Measurements from ENCODE around the gene FDXR. TPM values are rescaled to one million over a fixed set of nuclear protein-coding genes. Genes with fewer than 3 reads are reported as not detected.

The FDXR gene
- polyA plus RNA-seq, 1 donor from 2014 or later, result 14.4 TPM

GRCh38 chr17:74873037-74873873 is 461 bp upstream of the FDXR start:
- no peaks in the 10 kb centered on the region for H3F3A ChIP-seq (ENCODE audit: insufficient read depth, low read length, poor library complexity, severe bottlenecking)
- peak overlapping the region; percentile 70 for H3K4me2 ChIP-seq (ENCODE audit: low read length)
- H3K4me3 ChIP-seq (ENCODE audit: low read length), result peak overlapping the region; percentile 90
- H3K9ac ChIP-seq (ENCODE audit: low read length), result peak overlapping the region; percentile 80
- H3K9me3 ChIP-seq (ENCODE audit: low read length), result no peaks in the 10 kb centered on the region
- no peaks in the 10 kb centered on the region for H3K79me2 ChIP-seq (replicated peaks; ENCODE audit: insufficient read depth, low read length)
- H3K9me2 ChIP-seq (ENCODE audit: insufficient read depth, low read length), result no peaks in the 10 kb centered on the region
- no peaks in the 10 kb centered on the region for H3K36me3 ChIP-seq (ENCODE audit: insufficient read depth, low read length)
- H3K27me3 ChIP-seq (ENCODE audit: insufficient read depth, low read depth, low read length), result no peaks in the 10 kb centered on the region
- H2AFZ ChIP-seq (ENCODE audit: low read depth, low read length), result peak overlapping the region; percentile 61
- no peaks in the 10 kb centered on the region for H4K20me1 ChIP-seq (ENCODE audit: insufficient read depth)
- TF ChIP-seq MXI1 (conservative IDR thresholded peaks at IDR 0.05; ENCODE audit: poor library complexity, severe bottlenecking) (peak; percentile 74), TAF1 (IDR thresholded peaks at IDR 0.05; ENCODE audit: low read depth) (peak; percentile 41), REST (IDR thresholded peaks at IDR 0.05; ENCODE audit: borderline replicate concordance) (peak; percentile 59), CTCF (IDR thresholded peaks at IDR 0.05; ENCODE audit: poor library complexity, severe bottlenecking) (no peak), EZH2 (IDR thresholded peaks at IDR 0.05; ENCODE audit: borderline replicate concordance, insufficient read depth, low read length, poor library complexity, severe bottlenecking) (no peak), RAD21 (conservative IDR thresholded peaks at IDR 0.05) (peak; percentile 24), EP300 (conservative IDR thresholded peaks at IDR 0.05; ENCODE audit: poor library complexity, severe bottlenecking) (no peak), POLR2AphosphoS5 (IDR thresholded peaks at IDR 0.05) (peak; percentile 97), SMC3 (conservative IDR thresholded peaks at IDR 0.05; ENCODE audit: poor library complexity) (no peak)
- H3K27ac ChIP-seq (ENCODE audit: low read length), result peak overlapping the region; percentile 70

GRCh38 chr17:74871356-74872076 is 1.3 kb downstream of the FDXR start:
- H3K36me3 ChIP-seq (ENCODE audit: insufficient read depth, low read length), result no peaks in the 10 kb centered on the region
- no peaks in the 10 kb centered on the region for H3K9me2 ChIP-seq (ENCODE audit: insufficient read depth, low read length)
- TF ChIP-seq CTCF (IDR thresholded peaks at IDR 0.05; ENCODE audit: poor library complexity, severe bottlenecking) (no peak), POLR2AphosphoS5 (IDR thresholded peaks at IDR 0.05) (no peak), RAD21 (conservative IDR thresholded peaks at IDR 0.05) (no peak), REST (IDR thresholded peaks at IDR 0.05; ENCODE audit: borderline replicate concordance) (no peak), SMC3 (conservative IDR thresholded peaks at IDR 0.05; ENCODE audit: poor library complexity) (no peak), MXI1 (conservative IDR thresholded peaks at IDR 0.05; ENCODE audit: poor library complexity, severe bottlenecking) (no peak), EZH2 (IDR thresholded peaks at IDR 0.05; ENCODE audit: borderline replicate concordance, insufficient read depth, low read length, poor library complexity, severe bottlenecking) (no peak), EP300 (conservative IDR thresholded peaks at IDR 0.05; ENCODE audit: poor library complexity, severe bottlenecking) (no peak), TAF1 (IDR thresholded peaks at IDR 0.05; ENCODE audit: low read depth) (no peak)
- H3K9ac ChIP-seq (ENCODE audit: low read length), result no peak overlapping the region
- H4K20me1 ChIP-seq (ENCODE audit: insufficient read depth), result no peaks in the 10 kb centered on the region
- no peak overlapping the region for H3K4me2 ChIP-seq (ENCODE audit: low read length)
- H3K4me3 ChIP-seq (ENCODE audit: low read length), result peak overlapping the region; percentile 90
- no peak overlapping the region for H3K27ac ChIP-seq (ENCODE audit: low read length)
- H2AFZ ChIP-seq (ENCODE audit: low read depth, low read length), result no peak overlapping the region
- no peaks in the 10 kb centered on the region for H3K9me3 ChIP-seq (ENCODE audit: low read length)
- no peaks in the 10 kb centered on the region for H3K27me3 ChIP-seq (ENCODE audit: insufficient read depth, low read depth, low read length)
- no peaks in the 10 kb centered on the region for H3K79me2 ChIP-seq (replicated peaks; ENCODE audit: insufficient read depth, low read length)
- H3F3A ChIP-seq (ENCODE audit: insufficient read depth, low read length, poor library complexity, severe bottlenecking), result no peaks in the 10 kb centered on the region

Measured in neural cell (in vitro differentiated cells).